HepG2 (cell line): Measurements from ENCODE around the gene CHM.

Experiments
- EP300 ChIP-seq, 3 experiments: sonication (generic) in 1 of 3; formaldehyde crosslinking in 1 of 3; IDR thresholded peaks; 2 replicates each; pipeline versions ENCODE4 v1.5.1 to v1.6.1; 2011 to 2020; ENCODE audit warnings: low read depth in 2 of 3, low read length in 2 of 3, borderline replicate concordance in 1 of 3, improper control_type of control experiment in 1 of 3, mild to moderate bottlenecking in 1 of 3, missing genetic modification reagents in 1 of 3, moderate library complexity in 1 of 3
- NR2F2 ChIP-seq: IDR thresholded peaks from 2 replicates; pipeline ENCODE4 v1.6.1; 2012; ENCODE audit warnings: low read depth, inconsistent platforms, borderline replicate concordance
- SIN3A ChIP-seq: IDR thresholded peaks from 2 replicates; pipeline ENCODE4 v1.6.1; 2011; ENCODE audit warnings: low read depth, mild to moderate bottlenecking, control low read depth, low read length, borderline replicate concordance
- SMARCC2 ChIP-seq: fragments of 450-650 bp; IDR thresholded peaks from 2 replicates; pipeline ENCODE4 v1.6.1; 2017; ENCODE audit warnings: antibody characterized with exemption, mild to moderate bottlenecking
- ZFP62 ChIP-seq: sonication (generic); formaldehyde crosslinking; IDR thresholded peaks from 2 replicates; pipeline ENCODE4 v1.4.0; 2020; ENCODE audit warnings: missing genetic modification reagents
- ZKSCAN5 ChIP-seq: sonication (generic); formaldehyde crosslinking; IDR thresholded peaks from 2 replicates; pipeline ENCODE4 v1.5.1; 2020; ENCODE audit warnings: mild to moderate bottlenecking, missing genetic modification reagents
- ZNF264 ChIP-seq: sonication (generic); formaldehyde crosslinking; IDR thresholded peaks from 2 replicates; pipeline ENCODE4 v1.4.0; 2020; ENCODE audit warnings: missing genetic modification reagents
- ZNF670 ChIP-seq: sonication (generic); formaldehyde crosslinking; IDR thresholded peaks from 2 replicates; pipeline ENCODE4 v1.8.0; 2022; ENCODE audit warnings: mild to moderate bottlenecking, missing genetic modification reagents, borderline replicate concordance
- ZNF746 ChIP-seq: sonication (generic); formaldehyde crosslinking; IDR thresholded peaks from 2 replicates; pipeline ENCODE4 v1.8.0; 2022; ENCODE audit warnings: mild to moderate bottlenecking, missing genetic modification reagents
- TF ChIP-seq, protein P1 (sequence below): sonication (generic); formaldehyde crosslinking; IDR thresholded peaks from 2 replicates; pipeline ENCODE4 v1.5.1; 2020; ENCODE audit warnings: mild to moderate bottlenecking, missing genetic modification reagents, moderate library complexity
- TF ChIP-seq, protein P2 (sequence below), 2 experiments: IDR thresholded peaks; 2 replicates each; pipeline ENCODE4 v1.6.1; 2011 to 2012; ENCODE audit warnings: low read length in 2 of 2, borderline replicate concordance in 1 of 2, low read depth in 1 of 2, mild to moderate bottlenecking in 1 of 2, moderate library complexity in 1 of 2
- TF ChIP-seq, protein P3 (sequence below): sonication (generic); formaldehyde crosslinking; IDR thresholded peaks from 2 replicates; pipeline ENCODE4 v1.4.0; 2020; ENCODE audit warnings: low read depth, mild to moderate bottlenecking, missing genetic modification reagents
- TF ChIP-seq, protein P4 (sequence below): sonication (generic); formaldehyde crosslinking; IDR thresholded peaks from 2 replicates; pipeline ENCODE4 v1.5.0; 2020; ENCODE audit warnings: mild to moderate bottlenecking, missing genetic modification reagents, moderate library complexity

DNA sequence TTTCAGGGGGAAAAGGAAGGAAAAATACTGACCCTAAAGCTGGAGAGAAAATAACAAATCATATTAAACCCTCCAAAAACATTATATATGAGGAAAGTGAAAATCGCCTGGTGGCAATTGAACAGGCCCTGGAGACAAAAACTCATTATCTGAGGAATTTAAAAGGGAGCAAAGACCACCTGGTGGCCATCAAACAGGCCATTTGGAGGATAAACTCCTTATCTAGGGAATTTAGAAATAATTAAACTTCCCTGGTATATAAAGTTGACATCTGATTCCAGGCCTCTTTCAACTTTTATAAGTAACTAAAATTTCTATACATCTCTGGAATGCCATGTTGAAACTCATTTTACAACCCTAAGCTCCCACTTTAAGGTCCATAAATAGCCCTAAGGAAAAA, 35.2 kb downstream of the CHM start:
- TF ChIP-seq, protein P1, sequence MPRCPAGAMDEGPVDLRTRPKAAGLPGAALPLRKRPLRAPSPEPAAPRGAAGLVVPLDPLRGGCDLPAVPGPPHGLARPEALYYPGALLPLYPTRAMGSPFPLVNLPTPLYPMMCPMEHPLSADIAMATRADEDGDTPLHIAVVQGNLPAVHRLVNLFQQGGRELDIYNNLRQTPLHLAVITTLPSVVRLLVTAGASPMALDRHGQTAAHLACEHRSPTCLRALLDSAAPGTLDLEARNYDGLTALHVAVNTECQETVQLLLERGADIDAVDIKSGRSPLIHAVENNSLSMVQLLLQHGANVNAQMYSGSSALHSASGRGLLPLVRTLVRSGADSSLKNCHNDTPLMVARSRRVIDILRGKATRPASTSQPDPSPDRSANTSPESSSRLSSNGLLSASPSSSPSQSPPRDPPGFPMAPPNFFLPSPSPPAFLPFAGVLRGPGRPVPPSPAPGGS (CRISPR knock-in tag) = no peak
- no peak for TF ChIP-seq ZNF746
- no peak for TF ChIP-seq ZKSCAN5 (CRISPR knock-in tag)
- no peak for TF ChIP-seq EP300 (IDR thresholded peaks at IDR 0.05; ENCODE audit: low read depth in 2 of 2, low read length in 2 of 2)
- no peak for TF ChIP-seq EP300 (CRISPR knock-in tag; IDR thresholded peaks at IDR 0.05; ENCODE audit: borderline replicate concordance)
- TF ChIP-seq, protein P2, sequence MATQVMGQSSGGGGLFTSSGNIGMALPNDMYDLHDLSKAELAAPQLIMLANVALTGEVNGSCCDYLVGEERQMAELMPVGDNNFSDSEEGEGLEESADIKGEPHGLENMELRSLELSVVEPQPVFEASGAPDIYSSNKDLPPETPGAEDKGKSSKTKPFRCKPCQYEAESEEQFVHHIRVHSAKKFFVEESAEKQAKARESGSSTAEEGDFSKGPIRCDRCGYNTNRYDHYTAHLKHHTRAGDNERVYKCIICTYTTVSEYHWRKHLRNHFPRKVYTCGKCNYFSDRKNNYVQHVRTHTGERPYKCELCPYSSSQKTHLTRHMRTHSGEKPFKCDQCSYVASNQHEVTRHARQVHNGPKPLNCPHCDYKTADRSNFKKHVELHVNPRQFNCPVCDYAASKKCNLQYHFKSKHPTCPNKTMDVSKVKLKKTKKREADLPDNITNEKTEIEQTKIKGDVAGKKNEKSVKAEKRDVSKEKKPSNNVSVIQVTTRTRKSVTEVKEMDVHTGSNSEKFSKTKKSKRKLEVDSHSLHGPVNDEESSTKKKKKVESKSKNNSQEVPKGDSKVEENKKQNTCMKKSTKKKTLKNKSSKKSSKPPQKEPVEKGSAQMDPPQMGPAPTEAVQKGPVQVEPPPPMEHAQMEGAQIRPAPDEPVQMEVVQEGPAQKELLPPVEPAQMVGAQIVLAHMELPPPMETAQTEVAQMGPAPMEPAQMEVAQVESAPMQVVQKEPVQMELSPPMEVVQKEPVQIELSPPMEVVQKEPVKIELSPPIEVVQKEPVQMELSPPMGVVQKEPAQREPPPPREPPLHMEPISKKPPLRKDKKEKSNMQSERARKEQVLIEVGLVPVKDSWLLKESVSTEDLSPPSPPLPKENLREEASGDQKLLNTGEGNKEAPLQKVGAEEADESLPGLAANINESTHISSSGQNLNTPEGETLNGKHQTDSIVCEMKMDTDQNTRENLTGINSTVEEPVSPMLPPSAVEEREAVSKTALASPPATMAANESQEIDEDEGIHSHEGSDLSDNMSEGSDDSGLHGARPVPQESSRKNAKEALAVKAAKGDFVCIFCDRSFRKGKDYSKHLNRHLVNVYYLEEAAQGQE (IDR thresholded peaks at IDR 0.05; ENCODE audit: borderline replicate concordance in 1 of 2, low read depth in 1 of 2, low read length in 2 of 2) = no peak
- TF ChIP-seq, protein P3, sequence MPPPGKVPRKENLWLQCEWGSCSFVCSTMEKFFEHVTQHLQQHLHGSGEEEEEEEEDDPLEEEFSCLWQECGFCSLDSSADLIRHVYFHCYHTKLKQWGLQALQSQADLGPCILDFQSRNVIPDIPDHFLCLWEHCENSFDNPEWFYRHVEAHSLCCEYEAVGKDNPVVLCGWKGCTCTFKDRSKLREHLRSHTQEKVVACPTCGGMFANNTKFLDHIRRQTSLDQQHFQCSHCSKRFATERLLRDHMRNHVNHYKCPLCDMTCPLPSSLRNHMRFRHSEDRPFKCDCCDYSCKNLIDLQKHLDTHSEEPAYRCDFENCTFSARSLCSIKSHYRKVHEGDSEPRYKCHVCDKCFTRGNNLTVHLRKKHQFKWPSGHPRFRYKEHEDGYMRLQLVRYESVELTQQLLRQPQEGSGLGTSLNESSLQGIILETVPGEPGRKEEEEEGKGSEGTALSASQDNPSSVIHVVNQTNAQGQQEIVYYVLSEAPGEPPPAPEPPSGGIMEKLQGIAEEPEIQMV (CRISPR knock-in tag) = no peak
- TF ChIP-seq ZFP62 (CRISPR knock-in tag) = no peak
- no peak for TF ChIP-seq SMARCC2
- TF ChIP-seq ZNF264 (CRISPR knock-in tag) = no peak
- TF ChIP-seq ZNF670 (CRISPR knock-in tag) = no peak
- no peak for TF ChIP-seq SIN3A
- TF ChIP-seq NR2F2 = no peak
- TF ChIP-seq, protein P4, sequence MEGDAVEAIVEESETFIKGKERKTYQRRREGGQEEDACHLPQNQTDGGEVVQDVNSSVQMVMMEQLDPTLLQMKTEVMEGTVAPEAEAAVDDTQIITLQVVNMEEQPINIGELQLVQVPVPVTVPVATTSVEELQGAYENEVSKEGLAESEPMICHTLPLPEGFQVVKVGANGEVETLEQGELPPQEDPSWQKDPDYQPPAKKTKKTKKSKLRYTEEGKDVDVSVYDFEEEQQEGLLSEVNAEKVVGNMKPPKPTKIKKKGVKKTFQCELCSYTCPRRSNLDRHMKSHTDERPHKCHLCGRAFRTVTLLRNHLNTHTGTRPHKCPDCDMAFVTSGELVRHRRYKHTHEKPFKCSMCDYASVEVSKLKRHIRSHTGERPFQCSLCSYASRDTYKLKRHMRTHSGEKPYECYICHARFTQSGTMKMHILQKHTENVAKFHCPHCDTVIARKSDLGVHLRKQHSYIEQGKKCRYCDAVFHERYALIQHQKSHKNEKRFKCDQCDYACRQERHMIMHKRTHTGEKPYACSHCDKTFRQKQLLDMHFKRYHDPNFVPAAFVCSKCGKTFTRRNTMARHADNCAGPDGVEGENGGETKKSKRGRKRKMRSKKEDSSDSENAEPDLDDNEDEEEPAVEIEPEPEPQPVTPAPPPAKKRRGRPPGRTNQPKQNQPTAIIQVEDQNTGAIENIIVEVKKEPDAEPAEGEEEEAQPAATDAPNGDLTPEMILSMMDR (CRISPR knock-in tag) = no peak
